Breast epithelium (tissue), 3 donors: ENCODE data around the gene KCNQ5.

ENCODE experiments used
- POLR2A ChIP-seq: fragments of 450-650 bp; IDR thresholded peaks from one replicate; pipeline ENCODE4 v1.6.1; 2016; ENCODE audit warnings: antibody characterized with exemption, mild to moderate bottlenecking, moderate library complexity
- POLR2AphosphoS5 ChIP-seq, 3 donors: sonication (generic); formaldehyde crosslinking; IDR thresholded peaks; one replicate each; pipeline ENCODE4 v1.6.1; 2017; ENCODE audit warnings: antibody characterized with exemption in 3 of 3
- TF ChIP-seq, protein P1 (sequence below), 3 donors: fragments of 450-650 bp; IDR thresholded peaks; one replicate each; pipeline ENCODE4 v1.5.1; 2016 to 2017; ENCODE audit warnings: antibody characterized with exemption in 3 of 3, mild to moderate bottlenecking in 3 of 3, moderate library complexity in 3 of 3

DNA sequence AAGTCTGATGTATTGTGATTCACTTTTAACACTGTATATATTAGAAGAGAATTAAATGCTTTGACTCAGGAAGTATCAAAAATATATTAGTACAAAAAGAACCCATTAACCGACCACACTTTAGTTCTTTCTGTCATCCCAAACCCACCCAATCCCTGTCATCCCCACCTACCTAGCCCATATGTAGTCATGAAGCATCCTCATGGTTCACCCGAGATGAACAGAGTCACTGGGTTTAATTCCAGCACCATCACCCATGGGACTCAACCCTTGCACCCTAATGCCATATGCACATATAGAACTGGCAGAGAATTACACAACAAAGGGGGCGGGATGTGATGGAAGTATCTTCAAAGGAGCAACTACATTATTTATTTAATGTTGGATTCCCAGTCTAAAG is 462.0 kb downstream of the KCNQ5 start:
- TF ChIP-seq, protein P1, sequence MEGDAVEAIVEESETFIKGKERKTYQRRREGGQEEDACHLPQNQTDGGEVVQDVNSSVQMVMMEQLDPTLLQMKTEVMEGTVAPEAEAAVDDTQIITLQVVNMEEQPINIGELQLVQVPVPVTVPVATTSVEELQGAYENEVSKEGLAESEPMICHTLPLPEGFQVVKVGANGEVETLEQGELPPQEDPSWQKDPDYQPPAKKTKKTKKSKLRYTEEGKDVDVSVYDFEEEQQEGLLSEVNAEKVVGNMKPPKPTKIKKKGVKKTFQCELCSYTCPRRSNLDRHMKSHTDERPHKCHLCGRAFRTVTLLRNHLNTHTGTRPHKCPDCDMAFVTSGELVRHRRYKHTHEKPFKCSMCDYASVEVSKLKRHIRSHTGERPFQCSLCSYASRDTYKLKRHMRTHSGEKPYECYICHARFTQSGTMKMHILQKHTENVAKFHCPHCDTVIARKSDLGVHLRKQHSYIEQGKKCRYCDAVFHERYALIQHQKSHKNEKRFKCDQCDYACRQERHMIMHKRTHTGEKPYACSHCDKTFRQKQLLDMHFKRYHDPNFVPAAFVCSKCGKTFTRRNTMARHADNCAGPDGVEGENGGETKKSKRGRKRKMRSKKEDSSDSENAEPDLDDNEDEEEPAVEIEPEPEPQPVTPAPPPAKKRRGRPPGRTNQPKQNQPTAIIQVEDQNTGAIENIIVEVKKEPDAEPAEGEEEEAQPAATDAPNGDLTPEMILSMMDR (IDR thresholded peaks at IDR 0.05): no peak
- TF ChIP-seq POLR2A (no peak), POLR2AphosphoS5 (IDR thresholded peaks at IDR 0.05) (no peak)
